Renal pelvis (tissue), 4 donors: ENCODE data around the gene BATF. TPM values are rescaled to one million over a fixed set of nuclear protein-coding genes. Genes with fewer than 3 reads are reported as not detected.
A peak's percentile ranks its signal among the peaks of the same experiment; 100 is the strongest.

ENCODE experiments used
- DNase-seq: peaks from one replicate; pipeline ENCODE4 v3.0.0-alpha.2; 2013
- polyA plus RNA-seq, 3 donors: library from polyadenylated mRNA; unstranded; fragments of 120-200 nt; gene quantifications; one replicate each; pipeline ENCODE4 v1.2.1, GENCODE V29; 2013; ENCODE audit not compliant: insufficient read length in 3 of 3

BATF gene
- polyA plus RNA-seq, 3 donors, result 0.46 to 0.71 (median 0.68) TPM

GRCh38 chr14:75531660-75532317 is 9.5 kb downstream of the BATF start:
- no peak for DNase-seq

- no peak for DNase-seq
Measured at GRCh38 chr14:75533791-75534555, 11.7 kb downstream of the BATF start.

- no peak for DNase-seq
Measured at GRCh38 chr14:75535164-75535898, 13.1 kb downstream of the BATF start.

- DNase-seq, result no peak
Measured at GRCh38 chr14:75537071-75537470, 14.8 kb downstream of the BATF start.

GRCh38 chr14:75539162-75539560 is 16.9 kb downstream of the BATF start:
- DNase-seq, result no peak

- no peak for DNase-seq
Measured at GRCh38 chr14:75539561-75540478, 17.6 kb downstream of the BATF start.

GRCh38 chr14:75540479-75540851 is 18.2 kb downstream of the BATF start:
- no peak for DNase-seq

- DNase-seq, result peak; percentile 27
Measured at GRCh38 chr14:75542588-75543091, 20.4 kb downstream of the BATF start.

- DNase-seq, result no peak
Measured at GRCh38 chr14:75543253-75543652, 21.0 kb downstream of the BATF start.

- DNase-seq, result no peak
Measured at GRCh38 chr14:75543786-75544185, 21.5 kb downstream of the BATF start.

- no peak for DNase-seq
Measured at GRCh38 chr14:75545907-75546306, 23.6 kb downstream of the BATF start.

- DNase-seq, result no peak
Measured at GRCh38 chr14:75547552-75548250, 25.4 kb downstream of the BATF start.

- no peak for DNase-seq
Measured at GRCh38 chr14:75548544-75548943, 26.3 kb downstream of the BATF start.

- DNase-seq, result no peak
Measured at GRCh38 chr14:75549169-75549568, 26.9 kb downstream of the BATF start.

- DNase-seq, result no peak
Measured at GRCh38 chr14:75551021-75551420, 28.8 kb downstream of the BATF start.

- DNase-seq, result no peak
Measured at GRCh38 chr14:75553157-75553556, 30.9 kb downstream of the BATF start.

GRCh38 chr14:75553761-75554364 is 31.6 kb downstream of the BATF start:
- DNase-seq, result no peak

- DNase-seq, result no peak
Measured at GRCh38 chr14:75554482-75554881, 32.2 kb downstream of the BATF start.

GRCh38 chr14:75558440-75558839 is 36.2 kb downstream of the BATF start:
- DNase-seq, result no peak

- no peak for DNase-seq
Measured at GRCh38 chr14:75559045-75559444, 36.8 kb downstream of the BATF start.
